ENCODE results near the gene FAM161B.
A peak's percentile ranks its signal among the peaks of the same experiment; 100 is the strongest.
"Not testable (repeated sequence)": the region's sequence is repeated elsewhere in the genome, so short reads cannot be mapped to it uniquely, and the experiment has no call there.

Gene FAM161B

DNA sequence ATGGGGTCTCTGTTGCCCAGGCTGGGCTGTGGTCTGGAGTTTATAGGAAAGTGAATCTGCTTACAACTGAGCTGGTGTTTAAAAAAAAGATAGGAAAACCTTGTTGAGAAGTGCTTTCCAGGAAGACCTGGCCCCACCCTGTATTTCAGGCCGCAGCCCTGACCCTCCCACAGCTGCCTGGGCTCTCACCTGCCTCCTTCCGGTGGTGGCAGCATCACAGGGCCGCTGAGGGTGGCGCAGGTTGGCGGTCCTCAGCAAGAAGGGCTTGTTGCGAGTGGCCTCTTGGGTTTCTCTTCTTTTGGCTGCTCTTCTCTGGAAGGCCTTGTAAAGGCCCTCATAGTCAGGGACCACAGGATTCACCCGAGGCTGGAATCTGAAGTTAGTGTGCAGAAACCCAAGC is 7.7 kb downstream of the FAM161B start:
- no peak for DNase-seq (ENCODE audit: extremely low spot score)
- POLR2A ChIA-PET, result no interaction called here
- CTCF ChIA-PET, result interaction anchor here (0.7 kb wide), 1 partner anchor 16 kb away, joined by 5 read pairs; no protein-coding TSS in a partner anchor
- no peak for TF ChIP-seq TARDBP (IDR thresholded peaks at IDR 0.05)

DNA sequence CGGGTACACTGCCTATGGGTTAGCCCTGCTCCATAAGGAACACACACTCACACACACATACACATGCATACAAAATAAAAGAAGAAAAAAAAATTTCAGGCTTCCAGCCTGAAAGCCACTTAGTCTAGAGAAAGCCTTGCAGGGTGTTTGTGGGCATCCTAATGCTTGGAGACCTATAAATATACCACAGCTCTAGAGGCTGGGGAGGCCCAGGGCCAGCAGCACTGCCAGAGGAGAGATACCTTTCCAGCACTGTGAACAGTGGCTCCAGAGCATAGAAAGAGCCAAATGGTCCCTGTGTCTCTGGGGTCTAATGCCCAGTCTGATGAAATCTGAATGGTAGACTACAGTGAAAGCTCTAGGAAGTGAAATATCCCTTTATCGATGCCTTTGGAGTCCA is 12.9 kb downstream of the FAM161B start:
- TF ChIP-seq ELF4 (IDR thresholded peaks at IDR 0.05) (no peak), FOXK2 (IDR thresholded peaks at IDR 0.05) (no peak), CTBP1 (IDR thresholded peaks at IDR 0.05; ENCODE audit: borderline replicate concordance) (no peak), SP1 (IDR thresholded peaks at IDR 0.05) (no peak), LEF1 (IDR thresholded peaks at IDR 0.05; ENCODE audit: borderline replicate concordance) (no peak), NFRKB (IDR thresholded peaks at IDR 0.05) (no peak), TARDBP (IDR thresholded peaks at IDR 0.05) (no peak), FOXA1 (IDR thresholded peaks at IDR 0.05) (no peak), L3MBTL2 (conservative IDR thresholded peaks at IDR 0.05) (no peak), ZNF384 (IDR thresholded peaks at IDR 0.05) (no peak), HDGF (IDR thresholded peaks at IDR 0.05; ENCODE audit: borderline replicate concordance) (no peak), ARNT (IDR thresholded peaks at IDR 0.05) (no peak)
- ChIA-PET POLR2A (interaction anchor here (0.6 to 2.4 kb wide), 2 partner anchors 13 to 222 kb away, joined by 3 to 9 read pairs; partner anchors contain the start of genes COQ6 and FAM161B), CTCF (no interaction called here)
- no peak for DNase-seq (ENCODE audit: extremely low spot score)

DNA sequence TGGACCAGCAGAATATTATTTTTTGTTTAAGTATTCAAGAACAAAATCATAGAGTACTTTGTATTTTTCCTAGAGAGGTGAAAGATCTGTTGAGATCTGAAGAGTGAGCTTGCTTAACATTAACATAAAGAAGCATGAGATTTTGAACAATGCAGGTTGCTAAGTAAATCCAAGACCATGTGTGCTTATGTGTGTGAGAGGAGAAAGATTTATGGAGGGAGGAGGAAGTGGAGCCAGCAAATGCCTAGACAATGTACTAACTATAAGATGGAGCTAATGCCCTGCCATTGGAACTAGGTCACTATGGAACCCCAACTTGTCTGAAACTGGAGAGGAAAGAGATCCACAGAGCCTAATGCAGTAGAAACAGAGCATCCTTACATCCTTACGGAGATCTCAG is 13.3 kb downstream of the FAM161B start:
- CTCF ChIA-PET, result interaction anchor here (0.9 to 1.1 kb wide), 2 partner anchors 14 to 22 kb away, joined by 3 read pairs; partner anchors contain the start of genes COQ6 and FAM161B
- TF ChIP-seq PKNOX1 (IDR thresholded peaks at IDR 0.05) (no peak), ZNF384 (IDR thresholded peaks at IDR 0.05) (no peak), L3MBTL2 (conservative IDR thresholded peaks at IDR 0.05) (no peak), TARDBP (IDR thresholded peaks at IDR 0.05) (no peak), CTBP1 (IDR thresholded peaks at IDR 0.05; ENCODE audit: borderline replicate concordance) (no peak), FOXM1 (IDR thresholded peaks at IDR 0.05; ENCODE audit: borderline replicate concordance) (no peak), ELF4 (IDR thresholded peaks at IDR 0.05) (no peak), SP1 (IDR thresholded peaks at IDR 0.05) (no peak), ARNT (IDR thresholded peaks at IDR 0.05) (no peak), HDGF (IDR thresholded peaks at IDR 0.05; ENCODE audit: borderline replicate concordance) (no peak), NFRKB (IDR thresholded peaks at IDR 0.05) (no peak), FOXK2 (IDR thresholded peaks at IDR 0.05) (no peak), SUZ12 (IDR thresholded peaks at IDR 0.05) (no peak), BHLHE40 (IDR thresholded peaks at IDR 0.05; ENCODE audit: borderline replicate concordance) (no peak), LEF1 (IDR thresholded peaks at IDR 0.05; ENCODE audit: borderline replicate concordance) (no peak), FOXA1 (IDR thresholded peaks at IDR 0.05) (no peak)
- POLR2A ChIA-PET, result interaction anchor here (0.6 to 2.4 kb wide), 2 partner anchors 14 to 222 kb away, joined by 3 to 9 read pairs; partner anchors contain the start of genes COQ6 and FAM161B
- no peak for DNase-seq (ENCODE audit: extremely low spot score)

DNA sequence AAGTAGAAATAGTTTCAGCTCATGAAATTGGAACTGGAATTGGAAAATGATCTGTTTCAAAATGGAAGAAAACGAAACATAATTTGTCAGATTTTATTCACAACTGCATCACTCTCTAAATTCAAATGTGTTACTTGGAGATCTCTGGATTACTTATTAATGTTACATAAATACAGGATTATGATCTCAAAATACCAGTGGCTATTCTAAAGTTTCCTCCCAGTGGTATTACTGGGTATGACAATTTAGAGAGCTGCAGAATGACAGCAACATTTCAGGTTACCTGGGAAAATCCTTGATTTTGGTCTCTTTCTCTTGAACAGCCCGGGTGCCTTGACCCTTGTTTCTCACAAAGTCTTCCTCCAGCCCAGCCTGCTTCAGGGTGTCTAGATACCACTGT is 14.2 kb downstream of the FAM161B start:
- TF ChIP-seq ELF4 (IDR thresholded peaks at IDR 0.05) (no peak), ZNF384 (IDR thresholded peaks at IDR 0.05) (no peak), SUZ12 (IDR thresholded peaks at IDR 0.05) (no peak), LEF1 (IDR thresholded peaks at IDR 0.05; ENCODE audit: borderline replicate concordance) (no peak), SP1 (IDR thresholded peaks at IDR 0.05) (no peak), CTBP1 (IDR thresholded peaks at IDR 0.05; ENCODE audit: borderline replicate concordance) (no peak), FOXA1 (IDR thresholded peaks at IDR 0.05) (no peak), ARNT (IDR thresholded peaks at IDR 0.05) (no peak), BHLHE40 (IDR thresholded peaks at IDR 0.05; ENCODE audit: borderline replicate concordance) (no peak), FOXK2 (IDR thresholded peaks at IDR 0.05) (no peak), NFRKB (IDR thresholded peaks at IDR 0.05) (no peak), PKNOX1 (IDR thresholded peaks at IDR 0.05) (no peak), L3MBTL2 (conservative IDR thresholded peaks at IDR 0.05) (no peak)
- ChIA-PET CTCF (interaction anchor here (0.6 to 1.2 kb wide), 5 partner anchors 8 to 24 kb away, joined by 3 to 4 read pairs (median 3); partner anchors contain the start of genes COQ6 and FAM161B), POLR2A (interaction anchor here (2.4 kb wide), 1 partner anchor 14 kb away, joined by 9 read pairs; the partner anchor contains the start of genes COQ6 and FAM161B)
- DNase-seq (ENCODE audit: extremely low spot score), result peak; percentile 44

- ChIA-PET POLR2A (no interaction called here), CTCF (no interaction called here)
- DNase-seq (ENCODE audit: extremely low spot score), result no peak
- TF ChIP-seq BHLHE40 (IDR thresholded peaks at IDR 0.05; ENCODE audit: borderline replicate concordance) (no peak), FOXA1 (IDR thresholded peaks at IDR 0.05) (no peak), TARDBP (IDR thresholded peaks at IDR 0.05) (no peak), NFRKB (IDR thresholded peaks at IDR 0.05) (no peak), ELF4 (IDR thresholded peaks at IDR 0.05) (no peak), SP1 (IDR thresholded peaks at IDR 0.05) (no peak), LEF1 (IDR thresholded peaks at IDR 0.05; ENCODE audit: borderline replicate concordance) (no peak), PKNOX1 (IDR thresholded peaks at IDR 0.05) (no peak), FOXK2 (IDR thresholded peaks at IDR 0.05) (no peak), SUZ12 (IDR thresholded peaks at IDR 0.05) (no peak), L3MBTL2 (conservative IDR thresholded peaks at IDR 0.05) (no peak), ZNF384 (IDR thresholded peaks at IDR 0.05) (no peak), ARNT (IDR thresholded peaks at IDR 0.05) (no peak), CTBP1 (IDR thresholded peaks at IDR 0.05; ENCODE audit: borderline replicate concordance) (no peak)
Observed at GRCh38 chr14:73924337-73924736, 25.6 kb downstream of the FAM161B start.

DNA sequence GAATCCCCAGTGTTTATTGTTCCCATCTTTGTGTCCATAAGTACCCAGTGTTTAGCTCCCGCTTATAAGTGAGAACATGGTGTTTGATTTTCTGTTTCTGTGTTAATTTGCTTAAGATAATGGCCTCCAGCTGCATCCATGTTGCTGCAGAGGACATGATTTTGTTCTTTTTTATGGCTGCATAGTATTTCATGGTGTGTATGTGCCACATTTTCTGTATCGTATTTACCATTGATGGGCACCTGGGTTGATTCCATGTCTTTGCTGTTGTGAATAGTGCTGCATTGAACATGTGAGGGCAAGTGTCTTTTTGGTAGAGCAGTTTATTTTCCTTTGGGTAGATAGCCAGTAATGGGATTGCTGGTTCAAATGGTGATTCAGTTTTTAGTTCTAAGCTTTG is 30.4 kb downstream of the FAM161B start:
- POLR2A ChIA-PET; DNase-seq (ENCODE audit: extremely low spot score): not testable (repeated sequence)
- CTCF ChIA-PET, result interaction anchor here (0.6 kb wide), 1 partner anchor 103 kb away, joined by 5 read pairs; no protein-coding TSS in a partner anchor

Measured in HEK293T (cell line).